ENCODE results near the gene YIF1B. TPM values are rescaled to one million over a fixed set of nuclear protein-coding genes. Genes with fewer than 3 reads are reported as not detected.

The YIF1B gene
- total and polyA plus RNA-seq, 2 experiments from 2014 or later = 82.8 to 106 TPM

DNA sequence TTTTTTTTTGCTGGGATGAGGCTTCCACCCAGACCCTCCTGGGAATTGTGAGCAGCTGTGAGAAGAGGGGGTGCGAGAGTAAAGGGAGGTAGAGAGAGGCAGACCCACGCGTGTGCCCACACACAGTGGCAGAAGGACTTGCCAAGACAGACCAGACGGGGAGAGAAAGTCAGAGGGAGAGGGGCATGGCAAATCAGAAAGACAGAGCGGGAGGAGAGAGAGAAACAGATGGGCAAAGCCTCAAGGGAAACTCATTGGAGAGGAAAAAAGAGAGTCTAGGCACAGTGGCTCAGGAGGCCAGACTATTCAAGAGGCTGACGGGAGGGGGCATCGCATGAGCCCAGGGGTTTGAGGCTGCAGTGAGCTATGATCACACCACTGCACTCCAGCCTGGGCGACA, 36.9 kb upstream of the YIF1B start (continued):
- TF ChIP-seq, protein P1, sequence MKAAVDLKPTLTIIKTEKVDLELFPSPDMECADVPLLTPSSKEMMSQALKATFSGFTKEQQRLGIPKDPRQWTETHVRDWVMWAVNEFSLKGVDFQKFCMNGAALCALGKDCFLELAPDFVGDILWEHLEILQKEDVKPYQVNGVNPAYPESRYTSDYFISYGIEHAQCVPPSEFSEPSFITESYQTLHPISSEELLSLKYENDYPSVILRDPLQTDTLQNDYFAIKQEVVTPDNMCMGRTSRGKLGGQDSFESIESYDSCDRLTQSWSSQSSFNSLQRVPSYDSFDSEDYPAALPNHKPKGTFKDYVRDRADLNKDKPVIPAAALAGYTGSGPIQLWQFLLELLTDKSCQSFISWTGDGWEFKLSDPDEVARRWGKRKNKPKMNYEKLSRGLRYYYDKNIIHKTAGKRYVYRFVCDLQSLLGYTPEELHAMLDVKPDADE (IDR thresholded peaks at IDR 0.05) = no peak
- TF ChIP-seq CREB1 (CRISPR knock-in tag; IDR thresholded peaks at IDR 0.05; ENCODE audit: low read depth) = no peak
- no peak for TF ChIP-seq STAT1 (IDR thresholded peaks at IDR 0.05; ENCODE audit: unreplicated experiment)
- no peak for TF ChIP-seq ZNF331 (CRISPR knock-in tag; IDR thresholded peaks at IDR 0.05; ENCODE audit: low read depth)
- TF ChIP-seq, protein P2, sequence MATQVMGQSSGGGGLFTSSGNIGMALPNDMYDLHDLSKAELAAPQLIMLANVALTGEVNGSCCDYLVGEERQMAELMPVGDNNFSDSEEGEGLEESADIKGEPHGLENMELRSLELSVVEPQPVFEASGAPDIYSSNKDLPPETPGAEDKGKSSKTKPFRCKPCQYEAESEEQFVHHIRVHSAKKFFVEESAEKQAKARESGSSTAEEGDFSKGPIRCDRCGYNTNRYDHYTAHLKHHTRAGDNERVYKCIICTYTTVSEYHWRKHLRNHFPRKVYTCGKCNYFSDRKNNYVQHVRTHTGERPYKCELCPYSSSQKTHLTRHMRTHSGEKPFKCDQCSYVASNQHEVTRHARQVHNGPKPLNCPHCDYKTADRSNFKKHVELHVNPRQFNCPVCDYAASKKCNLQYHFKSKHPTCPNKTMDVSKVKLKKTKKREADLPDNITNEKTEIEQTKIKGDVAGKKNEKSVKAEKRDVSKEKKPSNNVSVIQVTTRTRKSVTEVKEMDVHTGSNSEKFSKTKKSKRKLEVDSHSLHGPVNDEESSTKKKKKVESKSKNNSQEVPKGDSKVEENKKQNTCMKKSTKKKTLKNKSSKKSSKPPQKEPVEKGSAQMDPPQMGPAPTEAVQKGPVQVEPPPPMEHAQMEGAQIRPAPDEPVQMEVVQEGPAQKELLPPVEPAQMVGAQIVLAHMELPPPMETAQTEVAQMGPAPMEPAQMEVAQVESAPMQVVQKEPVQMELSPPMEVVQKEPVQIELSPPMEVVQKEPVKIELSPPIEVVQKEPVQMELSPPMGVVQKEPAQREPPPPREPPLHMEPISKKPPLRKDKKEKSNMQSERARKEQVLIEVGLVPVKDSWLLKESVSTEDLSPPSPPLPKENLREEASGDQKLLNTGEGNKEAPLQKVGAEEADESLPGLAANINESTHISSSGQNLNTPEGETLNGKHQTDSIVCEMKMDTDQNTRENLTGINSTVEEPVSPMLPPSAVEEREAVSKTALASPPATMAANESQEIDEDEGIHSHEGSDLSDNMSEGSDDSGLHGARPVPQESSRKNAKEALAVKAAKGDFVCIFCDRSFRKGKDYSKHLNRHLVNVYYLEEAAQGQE (IDR thresholded peaks at IDR 0.05; ENCODE audit: unreplicated experiment) = no peak
- TF ChIP-seq, protein P3, sequence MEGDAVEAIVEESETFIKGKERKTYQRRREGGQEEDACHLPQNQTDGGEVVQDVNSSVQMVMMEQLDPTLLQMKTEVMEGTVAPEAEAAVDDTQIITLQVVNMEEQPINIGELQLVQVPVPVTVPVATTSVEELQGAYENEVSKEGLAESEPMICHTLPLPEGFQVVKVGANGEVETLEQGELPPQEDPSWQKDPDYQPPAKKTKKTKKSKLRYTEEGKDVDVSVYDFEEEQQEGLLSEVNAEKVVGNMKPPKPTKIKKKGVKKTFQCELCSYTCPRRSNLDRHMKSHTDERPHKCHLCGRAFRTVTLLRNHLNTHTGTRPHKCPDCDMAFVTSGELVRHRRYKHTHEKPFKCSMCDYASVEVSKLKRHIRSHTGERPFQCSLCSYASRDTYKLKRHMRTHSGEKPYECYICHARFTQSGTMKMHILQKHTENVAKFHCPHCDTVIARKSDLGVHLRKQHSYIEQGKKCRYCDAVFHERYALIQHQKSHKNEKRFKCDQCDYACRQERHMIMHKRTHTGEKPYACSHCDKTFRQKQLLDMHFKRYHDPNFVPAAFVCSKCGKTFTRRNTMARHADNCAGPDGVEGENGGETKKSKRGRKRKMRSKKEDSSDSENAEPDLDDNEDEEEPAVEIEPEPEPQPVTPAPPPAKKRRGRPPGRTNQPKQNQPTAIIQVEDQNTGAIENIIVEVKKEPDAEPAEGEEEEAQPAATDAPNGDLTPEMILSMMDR (conservative IDR thresholded peaks at IDR 0.05; ENCODE audit: low read depth in 2 of 2) = no peak
- no peak for TF ChIP-seq POLR2AphosphoS5 (IDR thresholded peaks at IDR 0.05; ENCODE audit: low read depth)

DNA sequence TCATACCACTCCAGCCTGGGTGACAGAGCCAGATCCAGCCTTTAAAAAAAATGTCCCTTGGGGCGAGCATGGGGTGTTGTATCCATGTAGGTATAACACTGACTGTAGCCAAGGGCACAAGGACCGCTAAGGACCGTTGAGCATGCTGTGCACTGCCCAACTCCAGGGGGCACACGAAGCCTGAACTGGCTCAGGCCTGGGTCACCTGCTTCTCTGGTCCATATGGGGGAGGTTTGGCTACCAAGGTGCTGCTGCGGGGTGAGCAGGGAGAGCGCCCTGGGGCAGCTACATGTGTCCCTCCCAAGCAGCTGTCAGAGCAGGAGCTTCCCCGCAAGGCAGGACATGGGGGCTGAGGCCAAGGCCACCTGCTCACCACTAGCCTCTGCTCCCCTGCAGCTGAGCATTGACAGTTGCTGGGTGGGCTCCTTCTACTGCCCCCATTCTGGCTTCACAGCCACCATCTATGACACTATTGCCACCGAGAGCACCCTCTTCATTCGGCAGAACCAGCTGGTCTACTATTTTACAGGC, 36.2 kb upstream of the YIF1B start:
- Mint-ChIP-seq H3K27me3 (ENCODE audit: insufficient read depth, low read depth, poor library complexity) (peaks cover 15% of the 10 kb centered on the region), H3K27ac (no peak overlapping the region), H3K36me3 (ENCODE audit: low read depth) (no peaks in the 10 kb centered on the region), H3K4me1 (peaks cover 8% of the 10 kb centered on the region; the same call in 2 of the 3 replicates), H3K9me3 (no peaks in the 10 kb centered on the region), H3K4me3 (no peak overlapping the region)
- Histone ChIP-seq H3F3A (replicated peaks; ENCODE audit: low read depth) (0 out of 2 replicates have a peak, but pooled peaks cover 3% of the 10 kb centered on the region), H3K27me3 (ENCODE audit: insufficient read depth) (no peaks in the 10 kb centered on the region), H3K27ac (ENCODE audit: low read depth) (no peak overlapping the region), H3K79me2 (replicated peaks; ENCODE audit: insufficient read depth) (no peaks in the 10 kb centered on the region), H3K9me2 (ENCODE audit: insufficient read depth) (no peaks in the 10 kb centered on the region), H3K4me3 (no peak overlapping the region), H2AFZ (no peak overlapping the region), H3K36me3 (ENCODE audit: insufficient read depth) (no peaks in the 10 kb centered on the region), H4K20me1 (replicated peaks; ENCODE audit: insufficient read depth) (no peaks in the 10 kb centered on the region), H3K4me1 (ENCODE audit: insufficient read depth) (no peaks in the 10 kb centered on the region), H3K4me2 (no peak overlapping the region)
- TF ChIP-seq, protein P4, sequence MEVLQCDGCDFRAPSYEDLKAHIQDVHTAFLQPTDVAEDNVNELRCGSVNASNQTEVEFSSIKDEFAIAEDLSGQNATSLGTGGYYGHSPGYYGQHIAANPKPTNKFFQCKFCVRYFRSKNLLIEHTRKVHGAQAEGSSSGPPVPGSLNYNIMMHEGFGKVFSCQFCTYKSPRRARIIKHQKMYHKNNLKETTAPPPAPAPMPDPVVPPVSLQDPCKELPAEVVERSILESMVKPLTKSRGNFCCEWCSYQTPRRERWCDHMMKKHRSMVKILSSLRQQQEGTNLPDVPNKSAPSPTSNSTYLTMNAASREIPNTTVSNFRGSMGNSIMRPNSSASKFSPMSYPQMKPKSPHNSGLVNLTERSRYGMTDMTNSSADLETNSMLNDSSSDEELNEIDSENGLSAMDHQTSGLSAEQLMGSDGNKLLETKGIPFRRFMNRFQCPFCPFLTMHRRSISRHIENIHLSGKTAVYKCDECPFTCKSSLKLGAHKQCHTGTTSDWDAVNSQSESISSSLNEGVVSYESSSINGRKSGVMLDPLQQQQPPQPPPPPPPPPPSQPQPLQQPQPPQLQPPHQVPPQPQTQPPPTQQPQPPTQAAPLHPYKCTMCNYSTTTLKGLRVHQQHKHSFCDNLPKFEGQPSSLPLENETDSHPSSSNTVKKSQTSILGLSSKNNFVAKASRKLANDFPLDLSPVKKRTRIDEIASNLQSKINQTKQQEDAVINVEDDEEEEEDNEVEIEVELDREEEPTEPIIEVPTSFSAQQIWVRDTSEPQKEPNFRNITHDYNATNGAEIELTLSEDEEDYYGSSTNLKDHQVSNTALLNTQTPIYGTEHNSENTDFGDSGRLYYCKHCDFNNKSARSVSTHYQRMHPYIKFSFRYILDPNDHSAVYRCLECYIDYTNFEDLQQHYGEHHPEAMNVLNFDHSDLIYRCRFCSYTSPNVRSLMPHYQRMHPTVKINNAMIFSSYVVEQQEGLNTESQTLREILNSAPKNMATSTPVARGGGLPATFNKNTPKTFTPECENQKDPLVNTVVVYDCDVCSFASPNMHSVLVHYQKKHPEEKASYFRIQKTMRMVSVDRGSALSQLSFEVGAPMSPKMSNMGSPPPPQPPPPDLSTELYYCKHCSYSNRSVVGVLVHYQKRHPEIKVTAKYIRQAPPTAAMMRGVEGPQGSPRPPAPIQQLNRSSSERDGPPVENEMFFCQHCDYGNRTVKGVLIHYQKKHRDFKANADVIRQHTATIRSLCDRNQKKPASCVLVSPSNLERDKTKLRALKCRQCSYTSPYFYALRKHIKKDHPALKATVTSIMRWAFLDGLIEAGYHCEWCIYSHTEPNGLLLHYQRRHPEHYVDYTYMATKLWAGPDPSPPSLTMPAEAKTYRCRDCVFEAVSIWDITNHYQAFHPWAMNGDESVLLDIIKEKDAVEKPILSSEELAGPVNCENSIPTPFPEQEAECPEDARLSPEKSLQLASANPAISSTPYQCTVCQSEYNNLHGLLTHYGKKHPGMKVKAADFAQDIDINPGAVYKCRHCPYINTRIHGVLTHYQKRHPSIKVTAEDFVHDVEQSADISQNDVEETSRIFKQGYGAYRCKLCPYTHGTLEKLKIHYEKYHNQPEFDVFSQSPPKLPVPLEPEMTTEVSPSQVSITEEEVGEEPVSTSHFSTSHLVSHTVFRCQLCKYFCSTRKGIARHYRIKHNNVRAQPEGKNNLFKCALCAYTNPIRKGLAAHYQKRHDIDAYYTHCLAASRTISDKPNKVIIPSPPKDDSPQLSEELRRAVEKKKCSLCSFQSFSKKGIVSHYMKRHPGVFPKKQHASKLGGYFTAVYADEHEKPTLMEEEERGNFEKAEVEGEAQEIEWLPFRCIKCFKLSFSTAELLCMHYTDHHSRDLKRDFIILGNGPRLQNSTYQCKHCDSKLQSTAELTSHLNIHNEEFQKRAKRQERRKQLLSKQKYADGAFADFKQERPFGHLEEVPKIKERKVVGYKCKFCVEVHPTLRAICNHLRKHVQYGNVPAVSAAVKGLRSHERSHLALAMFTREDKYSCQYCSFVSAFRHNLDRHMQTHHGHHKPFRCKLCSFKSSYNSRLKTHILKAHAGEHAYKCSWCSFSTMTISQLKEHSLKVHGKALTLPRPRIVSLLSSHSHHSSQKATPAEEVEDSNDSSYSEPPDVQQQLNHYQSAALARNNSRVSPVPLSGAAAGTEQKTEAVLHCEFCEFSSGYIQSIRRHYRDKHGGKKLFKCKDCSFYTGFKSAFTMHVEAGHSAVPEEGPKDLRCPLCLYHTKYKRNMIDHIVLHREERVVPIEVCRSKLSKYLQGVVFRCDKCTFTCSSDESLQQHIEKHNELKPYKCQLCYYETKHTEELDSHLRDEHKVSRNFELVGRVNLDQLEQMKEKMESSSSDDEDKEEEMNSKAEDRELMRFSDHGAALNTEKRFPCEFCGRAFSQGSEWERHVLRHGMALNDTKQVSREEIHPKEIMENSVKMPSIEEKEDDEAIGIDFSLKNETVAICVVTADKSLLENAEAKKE (CRISPR knock-in tag; IDR thresholded peaks at IDR 0.05) = no peak
- TF ChIP-seq, protein P3 (conservative IDR thresholded peaks at IDR 0.05; ENCODE audit: low read depth in 2 of 2) = peak in 1 of 2 experiments; percentile 20; a peak in 2 of 4 replicates
- TF ChIP-seq CREB1 (CRISPR knock-in tag; IDR thresholded peaks at IDR 0.05; ENCODE audit: low read depth) = no peak
- ATAC-seq = peak; percentile 45
- no peak for DNase-seq (ENCODE audit: low spot score)
